ENCODE data around the gene GPC5.

GRCh38 chr13:92303428-92303827 is 905.0 kb downstream of the GPC5 start:
- TF ChIP-seq ZNF274 (IDR thresholded peaks at IDR 0.05; ENCODE audit: low read depth, low read length) (no peak), YY1 (IDR thresholded peaks at IDR 0.05; ENCODE audit: insufficient read depth, insufficient read length) (no peak)
